Fibroblast of skin of scalp (primary cell): Measurements from ENCODE around the gene GPC6.

Source experiments
- DNase-seq: peaks from one replicate; pipeline ENCODE4 v3.0.0-alpha.2; 2013

The GPC6 gene

GRCh38 chr13:94218951-94219350, 992.3 kb downstream of the GPC6 start:
- no peak for DNase-seq

- DNase-seq: no peak
These were observed 998.1 kb downstream of the GPC6 start for GRCh38 chr13:94224670-94225069.

GRCh38 chr13:94227255-94227879, 1000.8 kb downstream of the GPC6 start:
- no peak for DNase-seq

- peak; percentile 95 for DNase-seq
These were observed 1002.2 kb downstream of the GPC6 start for GRCh38 chr13:94228763-94229162.

- no peak for DNase-seq
These were observed 1005.7 kb downstream of the GPC6 start for GRCh38 chr13:94232161-94232950.

GRCh38 chr13:94232956-94233355, 1006.3 kb downstream of the GPC6 start:
- DNase-seq: peak; percentile 38

- peak; percentile 97 for DNase-seq
These were observed 1006.8 kb downstream of the GPC6 start for GRCh38 chr13:94233401-94233800.

- no peak for DNase-seq
These were observed 1007.2 kb downstream of the GPC6 start for GRCh38 chr13:94233837-94234236.

GRCh38 chr13:94234738-94235137, 1008.1 kb downstream of the GPC6 start:
- no peak for DNase-seq

- DNase-seq: no peak
These were observed 1009.5 kb downstream of the GPC6 start for GRCh38 chr13:94236132-94236531.

- DNase-seq: no peak
These were observed 1010.3 kb downstream of the GPC6 start for GRCh38 chr13:94236872-94237271.

- peak; percentile 46 for DNase-seq
These were observed 1012.5 kb downstream of the GPC6 start for GRCh38 chr13:94239135-94239534.

- DNase-seq: no peak
These were observed 1015.9 kb downstream of the GPC6 start for GRCh38 chr13:94242554-94242953.

- DNase-seq: no peak
These were observed 1016.9 kb downstream of the GPC6 start for GRCh38 chr13:94243551-94243950.

GRCh38 chr13:94246495-94246894, 1019.9 kb downstream of the GPC6 start:
- no peak for DNase-seq

GRCh38 chr13:94247890-94248289, 1021.3 kb downstream of the GPC6 start:
- no peak for DNase-seq

GRCh38 chr13:94248454-94249228, 1022.0 kb downstream of the GPC6 start:
- peak; percentile 58 for DNase-seq

GRCh38 chr13:94249512-94249911, 1022.9 kb downstream of the GPC6 start:
- peak; percentile 93 for DNase-seq

- DNase-seq: peak; percentile 81
These were observed 1025.4 kb downstream of the GPC6 start for GRCh38 chr13:94251831-94252608.

- no peak for DNase-seq
These were observed 1028.1 kb downstream of the GPC6 start for GRCh38 chr13:94254737-94255136.

GRCh38 chr13:94256721-94257120, 1030.1 kb downstream of the GPC6 start:
- DNase-seq: no peak

- no peak for DNase-seq
These were observed 1033.4 kb downstream of the GPC6 start for GRCh38 chr13:94259984-94260383.

GRCh38 chr13:94261163-94261562, 1034.6 kb downstream of the GPC6 start:
- no peak for DNase-seq
